ENCODE measurements around the gene IL20. TPM values are rescaled to one million over a fixed set of nuclear protein-coding genes. Genes with fewer than 3 reads are reported as not detected.

The IL20 gene
- total and polyA plus RNA-seq, 2 of the 8 experiments (the other 6 are each of a cell fraction or from before 2014, with no cell fraction given), result not detected

GRCh38 chr1:206886831-206887230, 21.4 kb downstream of the IL20 start:
- no peak overlapping the region for H4K8ac ChIP-seq (ENCODE audit: extremely low read depth, insufficient read depth, low read length)
- H3K23ac ChIP-seq (ENCODE audit: insufficient read length), result no peak overlapping the region
- H4K5ac ChIP-seq (ENCODE audit: insufficient read length, low read depth, low read length), result no peak overlapping the region
- no peak overlapping the region for H2AFZ ChIP-seq (ENCODE audit: low read length)
- H3K18ac ChIP-seq (ENCODE audit: extremely low read depth, low read length), result no peak overlapping the region
- no peak overlapping the region for H3K27ac ChIP-seq (ENCODE audit: low read depth, low read length)
- no peak overlapping the region for H3K56ac ChIP-seq (replicated peaks; ENCODE audit: insufficient read length, low read depth, low read length)
- no peak overlapping the region for H2BK5ac ChIP-seq (ENCODE audit: low read depth, low read length)
- CTCF ChIA-PET (ENCODE audit: partially characterized antibody), result interaction anchor here (0.9 to 3.1 kb wide), 9 partner anchors 10 to 145 kb away, joined by 3 to 15 read pairs (median 5); no protein-coding TSS in a partner anchor
- no peaks in the 10 kb centered on the region for H3K79me1 ChIP-seq (ENCODE audit: low read depth, low read length)
- no peak overlapping the region for H2BK20ac ChIP-seq (ENCODE audit: low read length)
- H2BK15ac ChIP-seq (ENCODE audit: low read length), result no peak overlapping the region
- no peaks in the 10 kb centered on the region for H3K36me3 ChIP-seq (ENCODE audit: control insufficient read depth in 2 of 4, insufficient read depth in 4 of 4, low read length in 3 of 4)
- FAIRE-seq (no peak), DNase-seq (ENCODE audit: low read depth in 1 of 2, low spot score in 2 of 2) (no peak)
- no peak overlapping the region for H3K4ac ChIP-seq (replicated peaks; ENCODE audit: insufficient read length, low read depth, low read length)
- POLR2A ChIA-PET (ENCODE audit: partially characterized antibody), result interaction anchor here (1.2 kb wide), 1 partner anchor 13 kb away, joined by 4 read pairs; no protein-coding TSS in a partner anchor
- H2BK12ac ChIP-seq (ENCODE audit: low read depth, low read length), result no peak overlapping the region
- H3K9me3 ChIP-seq (ENCODE audit: insufficient read depth in 2 of 2, low read depth in 1 of 2, low read length in 1 of 2), result no peaks in the 10 kb centered on the region
- peaks cover 0 to 3% (median 1%) of the 10 kb centered on the region in 4 experiments; a peak in 3 of 7 replicates for H3K4me1 ChIP-seq (replicated peaks in 1 of 4; ENCODE audit: control insufficient read depth in 3 of 4, insufficient read depth in 4 of 4, low read length in 3 of 4)
- H3K4me3 ChIP-seq (ENCODE audit: extremely low read depth in 1 of 4, insufficient read depth in 2 of 4, low read depth in 3 of 4, low read length in 4 of 4), result no peak overlapping the region
- H2BK120ac ChIP-seq (replicated peaks; ENCODE audit: low read depth, low read length), result no peak overlapping the region
- no peak overlapping the region for H2AK5ac ChIP-seq (ENCODE audit: low read depth, low read length)
- H3K23me2 ChIP-seq (ENCODE audit: low read depth, low read length), result no peaks in the 10 kb centered on the region
- no peak overlapping the region for H3K4me2 ChIP-seq (ENCODE audit: insufficient read depth in 1 of 2, low read depth in 2 of 2, low read length in 2 of 2)
- no peak for TF ChIP-seq YY1 (IDR thresholded peaks at IDR 0.05; ENCODE audit: low read depth, low read length)
- TF ChIP-seq BACH1 (IDR thresholded peaks at IDR 0.05; ENCODE audit: low read length), result no peak
- TF ChIP-seq SRF (IDR thresholded peaks at IDR 0.05; ENCODE audit: low read depth, low read length), result no peak
- no peak for TF ChIP-seq MAX (IDR thresholded peaks at IDR 0.05)
- TF ChIP-seq TAF7 (optimal IDR thresholded peaks at IDR 0.05; ENCODE audit: borderline replicate concordance, low read depth, low read length), result no peak
- no peak for TF ChIP-seq EP300 (IDR thresholded peaks at IDR 0.05; ENCODE audit: borderline replicate concordance in 1 of 2, low read depth in 2 of 2, low read length in 2 of 2)
- no peak for TF ChIP-seq KDM5A (IDR thresholded peaks at IDR 0.05; ENCODE audit: low read length)
- no peak for TF ChIP-seq SIN3A (conservative IDR thresholded peaks at IDR 0.05 in 1 of 2, IDR thresholded peaks at IDR 0.05 in 1 of 2; ENCODE audit: low read depth in 1 of 2, low read length in 2 of 2)
- TF ChIP-seq HDAC2 (IDR thresholded peaks at IDR 0.05; ENCODE audit: borderline replicate concordance in 1 of 2, low read depth in 2 of 2, low read length in 2 of 2), result no peak
- H4K91ac ChIP-seq (replicated peaks; ENCODE audit: insufficient read length, low read length), result no peak overlapping the region
- H3K9ac ChIP-seq (replicated peaks in 1 of 4; ENCODE audit: extremely low read depth in 1 of 4, low read depth in 3 of 4, low read length in 3 of 4), result no peak overlapping the region
- H3K79me2 ChIP-seq (ENCODE audit: control insufficient read depth in 1 of 2, insufficient read depth in 2 of 2, low read length in 2 of 2), result no peaks in the 10 kb centered on the region
- H3K27me3 ChIP-seq (replicated peaks in 1 of 4; ENCODE audit: control insufficient read depth in 3 of 4, extremely low read depth in 1 of 4, insufficient read depth in 3 of 4, low read length in 3 of 4), result no peaks in the 10 kb centered on the region
- no peak overlapping the region for H3K14ac ChIP-seq (ENCODE audit: insufficient read length)
- WGBS, 2 experiments (ENCODE audit: extremely low coverage in 1 of 2, insufficient coverage in 1 of 2, insufficient read length in 1 of 2, insufficient replicate concordance in 2 of 2, low coverage in 1 of 2, low lambda C conversion rate in 2 of 2, missing lambda C conversion rate in 1 of 2), result 100% methylated on average over 1 of the region's 1 CpG; no CpG with 5 or more reads in 1 of the 2 experiments
- no peaks in the 10 kb centered on the region for H4K20me1 ChIP-seq (replicated peaks in 1 of 2; ENCODE audit: control insufficient read depth in 1 of 2, insufficient read depth in 2 of 2, low read length in 2 of 2)

Measured in H1 (cell line).